ENCODE data around the gene GDI2. TPM values are rescaled to one million over a fixed set of nuclear protein-coding genes. Genes with fewer than 3 reads are reported as not detected.

GDI2 gene
- total and polyA plus RNA-seq, 2 of the 13 experiments (the other 11 are each of a cell fraction or from before 2014, with no cell fraction given), result 153 to 477 TPM

GRCh38 chr10:5814110-5815107 lies 1.2 kb upstream of the GDI2 start (continued):
- no peak for TF ChIP-seq GMEB2 (CRISPR knock-in tag; IDR thresholded peaks at IDR 0.05; ENCODE audit: low read depth)
- TF ChIP-seq PHB2 (IDR thresholded peaks at IDR 0.05; ENCODE audit: partially characterized antibody), result no peak
- TF ChIP-seq ZNF362 (CRISPR knock-in tag; IDR thresholded peaks at IDR 0.05; ENCODE audit: borderline replicate concordance), result no peak
- no peak for TF ChIP-seq YEATS4 (CRISPR knock-in tag; IDR thresholded peaks at IDR 0.05; ENCODE audit: borderline replicate concordance)
- no peak for TF ChIP-seq ZNF574 (CRISPR knock-in tag; IDR thresholded peaks at IDR 0.05)
- TF ChIP-seq MXD4 (CRISPR knock-in tag; IDR thresholded peaks at IDR 0.05), result no peak
- no peak for TF ChIP-seq RBM22 (optimal IDR thresholded peaks at IDR 0.05; ENCODE audit: low read length)
- no peak for TF ChIP-seq E2F5 (CRISPR knock-in tag; conservative IDR thresholded peaks at IDR 0.05)
- TF ChIP-seq KDM3A (CRISPR knock-in tag; IDR thresholded peaks at IDR 0.05; ENCODE audit: low read depth), result no peak
- TF ChIP-seq XRCC5 (optimal IDR thresholded peaks at IDR 0.05; ENCODE audit: low read length), result no peak
- TF ChIP-seq SPEN (CRISPR knock-in tag; IDR thresholded peaks at IDR 0.05; ENCODE audit: low read depth), result no peak
- no peak for TF ChIP-seq ZNF501 (CRISPR knock-in tag; IDR thresholded peaks at IDR 0.05)
- TF ChIP-seq ZNF570 (CRISPR knock-in tag; IDR thresholded peaks at IDR 0.05; ENCODE audit: borderline replicate concordance), result 0 out of 2 replicates have a peak, but pooled peaks have one; percentile 1
- TF ChIP-seq POLR2A (IDR thresholded peaks at IDR 0.05; ENCODE audit: insufficient read depth in 1 of 2, low read depth in 2 of 2, low read length in 2 of 2), result no peak
- no peak for TF ChIP-seq SNRNP70 (IDR thresholded peaks at IDR 0.05; ENCODE audit: low read depth, low read length)
- no peak for TF ChIP-seq ZNF264 (CRISPR knock-in tag; IDR thresholded peaks at IDR 0.05)
- TF ChIP-seq ARID2 (CRISPR knock-in tag; IDR thresholded peaks at IDR 0.05; ENCODE audit: borderline replicate concordance), result no peak
- TF ChIP-seq ARNTL (CRISPR knock-in tag; IDR thresholded peaks at IDR 0.05), result no peak
- no peak for TF ChIP-seq HBP1 (CRISPR knock-in tag; IDR thresholded peaks at IDR 0.05; ENCODE audit: low read depth)
- no peak; the same call in 1 of the 2 replicates for TF ChIP-seq ZNF605 (CRISPR knock-in tag; IDR thresholded peaks at IDR 0.05)
